GM19438 (cell line): ENCODE results near the gene SLC22A12.

Source experiments
- ATAC-seq: cut with Tn5 transposase; IDR thresholded peaks from one replicate; pipeline ENCODE4 v1.9.1; 2021; ENCODE audit warnings: low read depth; ENCODE audit not compliant: unreplicated experiment

Gene SLC22A12

GRCh38 chr11:64642871-64643255 is 51.8 kb downstream of the SLC22A12 start:
- ATAC-seq, result no peak

- ATAC-seq, result no peak
These were observed 52.3 kb downstream of the SLC22A12 start for GRCh38 chr11:64643256-64643881.

GRCh38 chr11:64643920-64644646 is 53.1 kb downstream of the SLC22A12 start:
- no peak for ATAC-seq

- no peak for ATAC-seq
These were observed 53.7 kb downstream of the SLC22A12 start for GRCh38 chr11:64644647-64645275.

GRCh38 chr11:64647019-64647779 is 56.2 kb downstream of the SLC22A12 start:
- ATAC-seq, result no peak

GRCh38 chr11:64648551-64648950 is 57.5 kb downstream of the SLC22A12 start:
- no peak for ATAC-seq

- ATAC-seq, result no peak
These were observed 58.3 kb downstream of the SLC22A12 start for GRCh38 chr11:64649291-64649697.

GRCh38 chr11:64650923-64651523 is 60.0 kb downstream of the SLC22A12 start:
- ATAC-seq, result no peak
